ENCODE measurements around the gene ZDHHC13.

- TF ChIP-seq POLR2A (IDR thresholded peaks at IDR 0.05; ENCODE audit: low read depth, low read length), result no peak
- TF ChIP-seq POLR2AphosphoS5 (IDR thresholded peaks at IDR 0.05; ENCODE audit: low read depth, low read length), result no peak
- TF ChIP-seq TAF1 (IDR thresholded peaks at IDR 0.05; ENCODE audit: low read depth, low read length), result no peak
- no peak for TF ChIP-seq SPI1 (IDR thresholded peaks at IDR 0.05; ENCODE audit: low read depth, low read length)
- no peak for TF ChIP-seq PAX5 (IDR thresholded peaks at IDR 0.05; ENCODE audit: insufficient read depth, low read length, severe bottlenecking)
These were observed 27.5 kb upstream of the ZDHHC13 start for GRCh38 chr11:19089421-19089820.
